HK-2 (cell line): Measurements from ENCODE around the gene FHIT.
A peak's percentile ranks its signal among the peaks of the same experiment; 100 is the strongest.
"Not testable (repeated sequence)": the region's sequence is repeated elsewhere in the genome, so short reads cannot be mapped to it uniquely, and the experiment has no call there.

Source experiments
- DNase-seq: peaks from one replicate; pipeline ENCODE4 v3.0.0-alpha.2; 2018; ENCODE audit not compliant: unreplicated experiment

Gene FHIT

GRCh38 chr3:61226166-61226686 is 25.0 kb downstream of the FHIT start:
- DNase-seq: no peak

GRCh38 chr3:61224823-61225222 is 26.4 kb downstream of the FHIT start:
- no peak for DNase-seq

GRCh38 chr3:61223451-61223850 is 27.8 kb downstream of the FHIT start:
- no peak for DNase-seq

- no peak for DNase-seq
Measured at GRCh38 chr3:61222467-61222866, 28.8 kb downstream of the FHIT start.

GRCh38 chr3:61221759-61222362 is 29.4 kb downstream of the FHIT start:
- no peak for DNase-seq

GRCh38 chr3:61218504-61218903 is 32.7 kb downstream of the FHIT start:
- DNase-seq: no peak

GRCh38 chr3:61216171-61216570 is 35.1 kb downstream of the FHIT start:
- DNase-seq: not testable (repeated sequence)

- no peak for DNase-seq
Measured at GRCh38 chr3:61202086-61202485, 49.2 kb downstream of the FHIT start.

GRCh38 chr3:61201071-61201470 is 50.2 kb downstream of the FHIT start:
- DNase-seq: no peak

- no peak for DNase-seq
Measured at GRCh38 chr3:61200270-61200669, 51.0 kb downstream of the FHIT start.

GRCh38 chr3:61199843-61200242 is 51.4 kb downstream of the FHIT start:
- no peak for DNase-seq

GRCh38 chr3:61194892-61195538 is 56.2 kb downstream of the FHIT start:
- no peak for DNase-seq

GRCh38 chr3:61192222-61192621 is 59.0 kb downstream of the FHIT start:
- no peak for DNase-seq

- DNase-seq: not testable (repeated sequence)
Measured at GRCh38 chr3:61190205-61190604, 61.0 kb downstream of the FHIT start.

- DNase-seq: no peak
Measured at GRCh38 chr3:61186030-61186429, 65.2 kb downstream of the FHIT start.

- no peak for DNase-seq
Measured at GRCh38 chr3:61184956-61185355, 66.3 kb downstream of the FHIT start.

- DNase-seq: no peak
Measured at GRCh38 chr3:61182662-61183061, 68.6 kb downstream of the FHIT start.

- DNase-seq: peak; percentile 21
Measured at GRCh38 chr3:61181874-61182273, 69.4 kb downstream of the FHIT start.

GRCh38 chr3:61180206-61180605 is 71.0 kb downstream of the FHIT start:
- DNase-seq: no peak

- DNase-seq: no peak
Measured at GRCh38 chr3:61178167-61178566, 73.1 kb downstream of the FHIT start.

- DNase-seq: no peak
Measured at GRCh38 chr3:61177450-61177849, 73.8 kb downstream of the FHIT start.

GRCh38 chr3:61173676-61174075 is 77.6 kb downstream of the FHIT start:
- DNase-seq: no peak

GRCh38 chr3:61172684-61173083 is 78.6 kb downstream of the FHIT start:
- no peak for DNase-seq

GRCh38 chr3:61172203-61172602 is 79.0 kb downstream of the FHIT start:
- DNase-seq: no peak
